ENCODE measurements around the gene PEX19.

DNA sequence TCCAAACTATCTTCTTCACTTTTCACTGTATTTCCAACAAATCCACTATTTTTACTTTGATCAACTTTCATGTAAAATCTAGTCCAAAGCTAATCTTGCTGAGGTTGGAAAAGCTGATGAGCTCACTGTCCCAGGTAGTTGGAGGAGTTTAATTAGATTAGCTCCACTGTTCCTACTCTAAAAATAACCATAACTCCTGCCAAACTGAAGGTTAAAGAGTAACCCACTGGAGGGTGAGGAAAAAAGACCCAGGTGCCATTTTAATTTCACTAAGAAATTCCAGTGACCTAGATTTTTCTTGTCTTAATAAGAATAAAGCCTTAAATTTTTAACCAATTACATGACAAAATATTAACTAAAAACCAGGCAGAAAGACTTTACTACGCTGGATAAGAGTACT, 37.9 kb downstream of the PEX19 start:
- no peak for TF ChIP-seq POLR2AphosphoS5 (IDR thresholded peaks at IDR 0.05; ENCODE audit: low read depth, low read length)
- no peak for TF ChIP-seq POLR2A (IDR thresholded peaks at IDR 0.05; ENCODE audit: low read depth, low read length)
- TF ChIP-seq TAF1 (IDR thresholded peaks at IDR 0.05; ENCODE audit: borderline replicate concordance, low read depth, low read length): no peak
